Smooth muscle cell of the brain vasculature (primary cell): ENCODE data around the gene HS1BP3.

ENCODE experiments used
- DNase-seq: peaks from one replicate; pipeline ENCODE4 v3.0.0-alpha.2; 2012; ENCODE audit warnings: low read depth, low spot score

Gene HS1BP3

GRCh38 chr2:20629581-20630171, 21.2 kb downstream of the HS1BP3 start:
- no peak for DNase-seq

- no peak for DNase-seq
Measured at GRCh38 chr2:20629181-20629580, 21.7 kb downstream of the HS1BP3 start.

GRCh38 chr2:20627712-20628380, 23.1 kb downstream of the HS1BP3 start:
- no peak for DNase-seq

- DNase-seq, result no peak
Measured at GRCh38 chr2:20626698-20627513, 24.0 kb downstream of the HS1BP3 start.

GRCh38 chr2:20626392-20626697, 24.6 kb downstream of the HS1BP3 start:
- no peak for DNase-seq

- peak; percentile 85 for DNase-seq
Measured at GRCh38 chr2:20625491-20626391, 25.2 kb downstream of the HS1BP3 start.

- no peak for DNase-seq
Measured at GRCh38 chr2:20624884-20625485, 25.9 kb downstream of the HS1BP3 start.

GRCh38 chr2:20624156-20624883, 26.6 kb downstream of the HS1BP3 start:
- DNase-seq, result no peak

- no peak for DNase-seq
Measured at GRCh38 chr2:20623741-20624155, 27.1 kb downstream of the HS1BP3 start.

GRCh38 chr2:20623241-20623640, 27.7 kb downstream of the HS1BP3 start:
- no peak for DNase-seq

GRCh38 chr2:20622731-20623130, 28.2 kb downstream of the HS1BP3 start:
- no peak for DNase-seq

- DNase-seq, result no peak
Measured at GRCh38 chr2:20622296-20622686, 28.6 kb downstream of the HS1BP3 start.

- DNase-seq, result no peak
Measured at GRCh38 chr2:20621366-20622295, 29.3 kb downstream of the HS1BP3 start.

- DNase-seq, result no peak
Measured at GRCh38 chr2:20620696-20621365, 30.1 kb downstream of the HS1BP3 start.

GRCh38 chr2:20620271-20620681, 30.6 kb downstream of the HS1BP3 start:
- DNase-seq, result no peak

- no peak for DNase-seq
Measured at GRCh38 chr2:20619624-20620024, 31.3 kb downstream of the HS1BP3 start.

- DNase-seq, result no peak
Measured at GRCh38 chr2:20618886-20619521, 31.9 kb downstream of the HS1BP3 start.

- DNase-seq, result no peak
Measured at GRCh38 chr2:20618468-20618885, 32.4 kb downstream of the HS1BP3 start.
